ENCODE data around the gene PNMA8B.

- TF ChIP-seq RARB (CRISPR knock-in tag; IDR thresholded peaks at IDR 0.05) (no peak), PATZ1 (CRISPR knock-in tag; IDR thresholded peaks at IDR 0.05; ENCODE audit: borderline replicate concordance) (no peak), ZFP30 (CRISPR knock-in tag; IDR thresholded peaks at IDR 0.05) (no peak), TSHZ2 (CRISPR knock-in tag; IDR thresholded peaks at IDR 0.05) (no peak)
These were observed 44.9 kb downstream of the PNMA8B start for GRCh38 chr19:46450737-46451136.
